ENCODE measurements around the gene ISLR2.

ISLR2 gene

GRCh38 chr15:74182131-74182530, 51.7 kb downstream of the ISLR2 start:
- Histone ChIP-seq H3F3A (ENCODE audit: insufficient read depth, low read length) (no peaks in the 10 kb centered on the region), H2AFZ (ENCODE audit: low read length) (no peak overlapping the region), H3K27ac (ENCODE audit: low read length) (no peak overlapping the region)

GRCh38 chr15:74184582-74185091, 54.3 kb downstream of the ISLR2 start:
- Histone ChIP-seq H3K79me2 (ENCODE audit: low read length) (no peaks in the 10 kb centered on the region), H3K9ac (ENCODE audit: low read length) (no peak overlapping the region), H3K4me3 (ENCODE audit: low read length) (no peak overlapping the region), H4K20me1 (ENCODE audit: insufficient read depth, low read length) (no peaks in the 10 kb centered on the region), H3K9me3 (replicated peaks; ENCODE audit: insufficient read depth, low read length) (no peaks in the 10 kb centered on the region), H3K4me1 (ENCODE audit: low read length) (no peaks in the 10 kb centered on the region), H3K36me3 (replicated peaks; ENCODE audit: insufficient read depth, low read length) (no peaks in the 10 kb centered on the region), H3K27me3 (replicated peaks; ENCODE audit: insufficient read depth, low read length) (peaks cover 91% of the 10 kb centered on the region), H2AFZ (ENCODE audit: low read length) (no peak overlapping the region), H3K4me2 (ENCODE audit: low read depth, low read length) (no peak overlapping the region), H3K27ac (ENCODE audit: low read length) (no peak overlapping the region), H3F3A (ENCODE audit: insufficient read depth, low read length) (no peaks in the 10 kb centered on the region), H3K9me2 (replicated peaks; ENCODE audit: insufficient read depth, low read length) (no peaks in the 10 kb centered on the region)
- no peak for DNase-seq
- no peak for TF ChIP-seq CTCF (IDR thresholded peaks at IDR 0.05; ENCODE audit: low read length)
- no peak for TF ChIP-seq EZH2 (optimal IDR thresholded peaks at IDR 0.05; ENCODE audit: low read depth, low read length)
- no peak for TF ChIP-seq EZH2phosphoT487 (IDR thresholded peaks at IDR 0.05; ENCODE audit: low read length)

More at GRCh38 chr15:74182131-74182530, 51.7 kb downstream of the ISLR2 start:
- Histone ChIP-seq H3K27me3 (replicated peaks; ENCODE audit: insufficient read depth, low read length) (peaks cover 85% of the 10 kb centered on the region), H4K20me1 (ENCODE audit: insufficient read depth, low read length) (no peaks in the 10 kb centered on the region), H3K4me1 (ENCODE audit: low read length) (no peaks in the 10 kb centered on the region), H3K4me2 (ENCODE audit: low read depth, low read length) (no peak overlapping the region), H3K79me2 (ENCODE audit: low read length) (no peaks in the 10 kb centered on the region), H3K9me3 (replicated peaks; ENCODE audit: insufficient read depth, low read length) (no peaks in the 10 kb centered on the region), H3K4me3 (ENCODE audit: low read length) (no peak overlapping the region), H3K9ac (ENCODE audit: low read length) (no peak overlapping the region), H3K9me2 (replicated peaks; ENCODE audit: insufficient read depth, low read length) (no peaks in the 10 kb centered on the region), H3K36me3 (replicated peaks; ENCODE audit: insufficient read depth, low read length) (no peaks in the 10 kb centered on the region)
- TF ChIP-seq EZH2phosphoT487 (IDR thresholded peaks at IDR 0.05; ENCODE audit: low read length), result no peak
- TF ChIP-seq EZH2 (optimal IDR thresholded peaks at IDR 0.05; ENCODE audit: low read depth, low read length), result no peak
- no peak for TF ChIP-seq CTCF (IDR thresholded peaks at IDR 0.05; ENCODE audit: low read length)
- DNase-seq, result no peak

GRCh38 chr15:74185710-74186348, 55.4 kb downstream of the ISLR2 start:
- Histone ChIP-seq H3K9ac (ENCODE audit: low read length) (no peak overlapping the region), H3F3A (ENCODE audit: insufficient read depth, low read length) (no peaks in the 10 kb centered on the region), H4K20me1 (ENCODE audit: insufficient read depth, low read length) (no peaks in the 10 kb centered on the region), H3K9me3 (replicated peaks; ENCODE audit: insufficient read depth, low read length) (no peaks in the 10 kb centered on the region), H3K27ac (ENCODE audit: low read length) (no peak overlapping the region), H3K9me2 (replicated peaks; ENCODE audit: insufficient read depth, low read length) (no peaks in the 10 kb centered on the region), H2AFZ (ENCODE audit: low read length) (no peak overlapping the region), H3K4me2 (ENCODE audit: low read depth, low read length) (no peak overlapping the region), H3K36me3 (replicated peaks; ENCODE audit: insufficient read depth, low read length) (no peaks in the 10 kb centered on the region), H3K4me1 (ENCODE audit: low read length) (no peaks in the 10 kb centered on the region), H3K79me2 (ENCODE audit: low read length) (no peaks in the 10 kb centered on the region), H3K27me3 (replicated peaks; ENCODE audit: insufficient read depth, low read length) (peaks cover 97% of the 10 kb centered on the region), H3K4me3 (ENCODE audit: low read length) (no peak overlapping the region)
- no peak for DNase-seq
- no peak for TF ChIP-seq EZH2phosphoT487 (IDR thresholded peaks at IDR 0.05; ENCODE audit: low read length)
- TF ChIP-seq CTCF (IDR thresholded peaks at IDR 0.05; ENCODE audit: low read length), result no peak
- TF ChIP-seq EZH2 (optimal IDR thresholded peaks at IDR 0.05; ENCODE audit: low read depth, low read length), result no peak

Data from MM.1S (cell line).